ENCODE results near the gene CFAP46. TPM values are rescaled to one million over a fixed set of nuclear protein-coding genes. Genes with fewer than 3 reads are reported as not detected.

The CFAP46 gene
- total RNA-seq, 2 experiments from 2014 or later: not detected

GRCh38 chr10:132945894-132946255 lies 3.5 kb upstream of the CFAP46 start:
- intact Hi-C loops (cut with micrococcal nuclease; ENCODE audit: unreplicated experiment): no loop called here
- CTCF ChIA-PET (ENCODE audit: unreplicated experiment): interaction anchor here (0.6 kb wide), 1 partner anchor 1500 kb away, joined by 4 read pairs; no protein-coding TSS in a partner anchor
- Histone ChIP-seq H3K9me3 (ENCODE audit: low read length) (no peaks in the 10 kb centered on the region), H4K20me1 (ENCODE audit: insufficient read depth, low read length) (no peaks in the 10 kb centered on the region), H3K9me2 (ENCODE audit: insufficient read depth, low read length) (no peaks in the 10 kb centered on the region), H3K4me2 (ENCODE audit: low read length) (no peak overlapping the region), H3K27ac (ENCODE audit: low read depth, low read length, poor library complexity, severe bottlenecking) (no peak overlapping the region), H3K79me2 (ENCODE audit: insufficient read depth, low read depth, low read length) (no peaks in the 10 kb centered on the region), H3K4me3 (ENCODE audit: low read depth, low read length, poor library complexity, severe bottlenecking) (no peak overlapping the region), H3K4me1 (ENCODE audit: insufficient read depth, low read length, poor library complexity, severe bottlenecking) (no peaks in the 10 kb centered on the region), H3K36me3 (ENCODE audit: insufficient read depth, low read length) (no peaks in the 10 kb centered on the region), H2AFZ (ENCODE audit: low read length) (no peak overlapping the region)
- no peak for DNase-seq (ENCODE audit: low spot score)
- POLR2A ChIA-PET: no interaction called here
- BruUV-seq (replicated peaks): no TSS peak
- TF ChIP-seq CTCF (conservative IDR thresholded peaks at IDR 0.05; ENCODE audit: low read length) (no peak), EZH2phosphoT487 (IDR thresholded peaks at IDR 0.05; ENCODE audit: borderline replicate concordance, low read depth, low read length) (no peak)

- Histone ChIP-seq H3K36me3 (ENCODE audit: insufficient read depth, low read length) (no peaks in the 10 kb centered on the region), H3K9me3 (ENCODE audit: low read length) (no peaks in the 10 kb centered on the region), H3K79me2 (ENCODE audit: insufficient read depth, low read depth, low read length) (no peaks in the 10 kb centered on the region), H3K4me2 (ENCODE audit: low read length) (no peak overlapping the region), H2AFZ (ENCODE audit: low read length) (no peak overlapping the region), H3K4me3 (ENCODE audit: low read depth, low read length, poor library complexity, severe bottlenecking) (no peak overlapping the region), H3K4me1 (ENCODE audit: insufficient read depth, low read length, poor library complexity, severe bottlenecking) (no peaks in the 10 kb centered on the region), H3K27ac (ENCODE audit: low read depth, low read length, poor library complexity, severe bottlenecking) (no peak overlapping the region), H3K9me2 (ENCODE audit: insufficient read depth, low read length) (no peaks in the 10 kb centered on the region), H4K20me1 (ENCODE audit: insufficient read depth, low read length) (no peaks in the 10 kb centered on the region)
- POLR2A ChIA-PET: no interaction called here
- intact Hi-C loops (cut with micrococcal nuclease; ENCODE audit: unreplicated experiment): no loop called here
- CTCF ChIA-PET (ENCODE audit: unreplicated experiment): no interaction called here
- TF ChIP-seq CTCF (conservative IDR thresholded peaks at IDR 0.05; ENCODE audit: low read length) (no peak), EZH2phosphoT487 (IDR thresholded peaks at IDR 0.05; ENCODE audit: borderline replicate concordance, low read depth, low read length) (no peak)
- DNase-seq (ENCODE audit: low spot score): no peak
- BruUV-seq (replicated peaks): no TSS peak
Measured at GRCh38 chr10:132945125-132945893, 2.9 kb upstream of the CFAP46 start.

GRCh38 chr10:132944510-132944909 lies 2.1 kb upstream of the CFAP46 start:
- POLR2A ChIA-PET: no interaction called here
- Histone ChIP-seq H3K4me2 (ENCODE audit: low read length) (no peak overlapping the region), H3K36me3 (ENCODE audit: insufficient read depth, low read length) (no peaks in the 10 kb centered on the region), H3K4me3 (ENCODE audit: low read depth, low read length, poor library complexity, severe bottlenecking) (no peak overlapping the region), H3K79me2 (ENCODE audit: insufficient read depth, low read depth, low read length) (no peaks in the 10 kb centered on the region), H2AFZ (ENCODE audit: low read length) (no peak overlapping the region), H4K20me1 (ENCODE audit: insufficient read depth, low read length) (no peaks in the 10 kb centered on the region), H3K27ac (ENCODE audit: low read depth, low read length, poor library complexity, severe bottlenecking) (no peak overlapping the region), H3K9me2 (ENCODE audit: insufficient read depth, low read length) (no peaks in the 10 kb centered on the region), H3K9me3 (ENCODE audit: low read length) (no peaks in the 10 kb centered on the region), H3K4me1 (ENCODE audit: insufficient read depth, low read length, poor library complexity, severe bottlenecking) (no peaks in the 10 kb centered on the region)
- BruUV-seq (replicated peaks): no TSS peak
- TF ChIP-seq CTCF (conservative IDR thresholded peaks at IDR 0.05; ENCODE audit: low read length) (no peak), EZH2phosphoT487 (IDR thresholded peaks at IDR 0.05; ENCODE audit: borderline replicate concordance, low read depth, low read length) (no peak)
- CTCF ChIA-PET (ENCODE audit: unreplicated experiment): no interaction called here
- intact Hi-C loops (cut with micrococcal nuclease; ENCODE audit: unreplicated experiment): no loop called here
- DNase-seq (ENCODE audit: low spot score): no peak
